T-cell (primary cell): ENCODE data around the gene DDX50. TPM values are rescaled to one million over a fixed set of nuclear protein-coding genes. Genes with fewer than 3 reads are reported as not detected.
"Not testable (repeated sequence)": the region's sequence is repeated elsewhere in the genome, so short reads cannot be mapped to it uniquely, and the experiment has no call there.

Experiments used
- ATAC-seq, 4 experiments: fragments of 200-7000 bp in 3 of 4; fragments of 150-1000 bp in 1 of 4; cut with Tn5 transposase; replicated peaks in 1 of 4; 1 replicate in 3 of 4; 2 replicates in 1 of 4; pipeline ENCODE4 v1.10.0; 2021; ENCODE audit warnings: moderate library complexity in 3 of 4, mild to moderate bottlenecking in 2 of 4, moderate number of reproducible peaks in 1 of 4
- CTCF ChIA-PET, 2 donors: fragments of 300-600 bp; sonication (Branson Sonifier 250); formaldehyde crosslinking; loops; one replicate each; lab custom pipeline; 2022; ENCODE audit warnings: antibody characterized with exemption in 2 of 2; lab: Charles Lee
- POLR2A ChIA-PET, 2 donors: fragments of 300-600 bp; sonication (Branson Sonifier 250); formaldehyde crosslinking; loops; one replicate each; lab custom pipeline; 2022; ENCODE audit warnings: antibody characterized with exemption in 2 of 2; lab: Charles Lee
- DNase-seq, 35 experiments: peaks; one replicate each; pipeline versions ENCODE4 v3.0.0 to v3.0.0-alpha.2; 2013 to 2023
- H3K27ac ChIP-seq: one replicate; pipeline ENCODE4 v1.5.1; 2013; ENCODE audit warnings: low read length
- H3K27me3 ChIP-seq, 2 experiments: replicated peaks in 1 of 2; 1 replicate in 1 of 2; 2 replicates in 1 of 2; pipeline versions ENCODE4 v1.6.1 to v1.7.0; 2013; ENCODE audit warnings: low read length in 1 of 2, mixed read lengths in 1 of 2; ENCODE audit not compliant: control insufficient read depth in 2 of 2, insufficient read depth in 2 of 2; ENCODE audit errors: extremely low read depth in 1 of 2
- H3K36me3 ChIP-seq, 2 donors: 1 replicate in 1 of 2; 2 replicates in 1 of 2; pipeline versions ENCODE4 v1.6.1 to v1.7.0; 2013; ENCODE audit warnings: low read length in 1 of 2; ENCODE audit not compliant: control insufficient read depth in 2 of 2, insufficient read depth in 1 of 2; ENCODE audit errors: extremely low read depth in 1 of 2
- H3K4me1 ChIP-seq, 2 experiments: 1 replicate in 1 of 2; 2 replicates in 1 of 2; pipeline versions ENCODE4 v1.6.1 to v1.7.0; 2013; ENCODE audit warnings: low read length in 2 of 2, mixed read lengths in 1 of 2; ENCODE audit not compliant: insufficient read depth in 2 of 2, control insufficient read depth in 1 of 2; ENCODE audit errors: extremely low read depth in 1 of 2
- H3K4me3 ChIP-seq, 2 donors: 1 replicate in 1 of 2; 2 replicates in 1 of 2; pipeline versions ENCODE4 v1.5.1 to v1.7.0; 2013; ENCODE audit warnings: mild to moderate bottlenecking in 2 of 2, low read length in 1 of 2, moderate library complexity in 1 of 2; ENCODE audit not compliant: control insufficient read depth in 1 of 2; ENCODE audit errors: extremely low read depth in 1 of 2
- H3K9me3 ChIP-seq: 2 replicates; pipeline ENCODE4 v1.7.0; 2013
- H3K27ac Mint-ChIP-seq, 2 donors: one replicate each; pipeline ENCODE4 v1.8.0; 2020 to 2021; ENCODE audit warnings: mild to moderate bottlenecking in 2 of 2, mixed read lengths in 2 of 2
- H3K27me3 Mint-ChIP-seq, 2 donors: one replicate each; pipeline ENCODE4 v1.8.0; 2021 to 2022; ENCODE audit warnings: mixed read lengths in 2 of 2
- H3K36me3 Mint-ChIP-seq: one replicate; pipeline ENCODE4 v1.8.0; 2021; ENCODE audit warnings: mixed read lengths
- H3K4me1 Mint-ChIP-seq, 3 donors: one replicate each; pipeline ENCODE4 v1.8.0; 2020 to 2022; ENCODE audit warnings: mixed read lengths in 3 of 3, mild to moderate bottlenecking in 1 of 3
- H3K4me3 Mint-ChIP-seq, 3 donors: one replicate each; pipeline ENCODE4 v1.8.0; 2020 to 2022; ENCODE audit warnings: mild to moderate bottlenecking in 3 of 3, mixed read lengths in 3 of 3, moderate library complexity in 3 of 3
- H3K9me3 Mint-ChIP-seq, 3 donors: one replicate each; pipeline ENCODE4 v1.8.0; 2020 to 2022; ENCODE audit warnings: mixed read lengths in 3 of 3
- WGBS: methylation state at CpG from one replicate; pipeline ENCODE4 v1.1.5; 2013; ENCODE audit warnings: missing lambda C conversion rate; ENCODE audit not compliant: insufficient coverage; 5-methylcytosine and 5-hydroxymethylcytosine counted together
- total RNA-seq, 35 experiments: library from RNA in 6 of 35; stranded (reverse) in 6 of 35; fragments of 120-200 nt in 1 of 35; gene quantifications; one replicate each; pipeline versions ENCODE4 v1.2.1 to v1.2.4 and lab custom pipeline; 2013 to 2026

The DDX50 gene
- total RNA-seq (10 to 100 TPM; 31.0 to 42.3 (median 40.8) TPM), total RNA-seq (lab: John Stamatoyannopoulos, UW) (61.2 to 123 (median 93.6) reads per million in 29 experiments)
- total RNA-seq (2013): 59.5 TPM

- Histone ChIP-seq H3K36me3 (peaks cover 0 to under 1% of the 10 kb centered on the region in 2 donors), H3K27ac (peak within 1 kb of the TSS; percentile 100), H3K9me3 (no peaks in the 10 kb centered on the region), H3K4me3 (peak within 1 kb of the TSS; percentile 86 to 100), H3K4me1 (peaks cover 11 to 37% of the 10 kb centered on the region in 2 experiments), H3K27me3 (no peaks in the 10 kb centered on the region)
- Mint-ChIP-seq H3K27me3 (no peaks in the 10 kb centered on the region), H3K4me1 (peaks cover 44 to 54% (median 48%) of the 10 kb centered on the region in 3 donors), H3K9me3 (no peaks in the 10 kb centered on the region), H3K4me3 (peak within 1 kb of the TSS; percentile 97 to 99 (median 98)), H3K36me3 (peaks cover 11% of the 10 kb centered on the region), H3K27ac (peak within 1 kb of the TSS; percentile 99)
- WGBS: 0% methylated on average over 39 of the region's 47 CpGs
- DNase-seq: peak; percentile 80 to 98 (median 94)
- ChIA-PET CTCF (interaction anchor here in 1 of 2 donors (0.6 to 1.1 kb wide), 3 partner anchors 29 to 507 kb away, joined by 3 to 6 read pairs (median 3); partner anchors contain the start of gene STOX1), POLR2A (interaction anchor here in 1 of 2 donors (0.9 kb wide), 1 partner anchor 54 kb away, joined by 3 read pairs; no protein-coding TSS in a partner anchor)
- ATAC-seq: peak; percentile 95 to 98 (median 97)
Measured at GRCh38 chr10:68901105-68901927, at the start of gene DDX50. Gene DDX50, plus strand, starts transcription at chr10:68901315. Its CDS starts 70 bp downstream, at chr10:68901385.

DNA sequence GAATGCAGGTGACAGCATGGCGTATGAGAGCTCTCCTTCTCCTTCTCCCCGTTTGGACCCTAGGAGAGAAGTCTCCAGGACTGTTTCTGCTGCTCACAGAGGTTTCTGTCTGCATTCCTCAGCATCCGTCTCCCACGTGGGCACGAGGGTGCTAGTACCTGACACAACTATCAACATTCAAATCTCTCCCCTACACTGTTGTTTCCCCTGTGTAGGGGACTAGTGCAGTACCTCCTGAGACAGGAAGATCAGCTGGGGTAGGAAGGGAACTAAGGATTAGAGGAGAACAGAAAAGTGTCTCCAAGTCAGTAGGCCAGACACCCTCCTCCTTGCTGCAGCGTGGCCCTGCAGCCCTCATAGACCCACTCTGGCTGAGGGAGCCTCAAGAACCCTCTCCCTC is 44.8 kb upstream of the DDX50 start:
- no peak for DNase-seq
- WGBS: 83% methylated on average over 1 of the region's 6 CpGs
- H3K9me3 ChIP-seq: no peaks in the 10 kb centered on the region
- H3K4me1 Mint-ChIP-seq: no peaks in the 10 kb centered on the region
- no peak overlapping the region for H3K4me3 ChIP-seq
- ATAC-seq: no peak
- H3K27me3 Mint-ChIP-seq: peaks cover 0 to 2% of the 10 kb centered on the region in 2 donors
- no peaks in the 10 kb centered on the region for H3K36me3 ChIP-seq
- ChIA-PET CTCF (no interaction called here), POLR2A (no interaction called here)
- no peak overlapping the region for H3K27ac ChIP-seq
- H3K27me3 ChIP-seq: peaks cover 0 to 8% of the 10 kb centered on the region in 2 experiments
- peaks cover 7 to 18% (median 12%) of the 10 kb centered on the region in 3 donors for H3K9me3 Mint-ChIP-seq
- peaks cover 3% of the 10 kb centered on the region for H3K36me3 Mint-ChIP-seq
- H3K27ac Mint-ChIP-seq: no peak overlapping the region
- no peak overlapping the region for H3K4me3 Mint-ChIP-seq
- H3K4me1 ChIP-seq: no peaks in the 10 kb centered on the region

DNA sequence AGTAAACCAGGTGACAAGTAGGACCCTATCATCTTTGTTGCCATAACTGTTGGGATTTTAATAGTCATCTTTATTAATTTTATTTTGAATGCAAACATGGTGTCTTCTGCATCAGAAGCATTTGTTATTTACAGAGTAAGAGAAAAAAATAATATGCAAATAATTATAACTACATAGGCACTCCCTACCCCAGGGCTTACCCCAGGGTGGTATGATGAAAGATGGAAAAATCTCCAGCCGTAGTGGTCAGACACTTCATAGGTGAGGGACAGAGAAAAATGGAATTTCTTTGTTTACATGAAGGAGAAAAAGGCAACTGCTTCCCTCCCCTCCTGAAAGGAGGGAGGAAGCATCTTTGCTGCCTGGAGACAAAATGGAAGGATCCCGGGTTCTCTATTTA is 44.1 kb upstream of the DDX50 start:
- Histone ChIP-seq H3K9me3 (no peaks in the 10 kb centered on the region), H3K36me3 (no peaks in the 10 kb centered on the region), H3K27me3 (peaks cover 0 to 8% of the 10 kb centered on the region in 2 experiments), H3K4me1 (no peaks in the 10 kb centered on the region), H3K27ac (no peak overlapping the region), H3K4me3 (no peak overlapping the region)
- no CpG with 5 or more reads among the region's 2 CpGs for WGBS
- peaks cover 0 to 2% of the 10 kb centered on the region in 2 donors for H3K27me3 Mint-ChIP-seq
- H3K9me3 Mint-ChIP-seq: peaks cover 7 to 25% (median 19%) of the 10 kb centered on the region in 3 donors
- H3K4me3 Mint-ChIP-seq: no peak overlapping the region
- no peaks in the 10 kb centered on the region for H3K4me1 Mint-ChIP-seq
- no peak for ATAC-seq
- DNase-seq: no peak
- POLR2A ChIA-PET: no interaction called here
- H3K36me3 Mint-ChIP-seq: peaks cover 3% of the 10 kb centered on the region
- CTCF ChIA-PET: no interaction called here
- H3K27ac Mint-ChIP-seq: no peak overlapping the region

GRCh38 chr10:68861253-68861652 is 39.9 kb upstream of the DDX50 start:
- no peaks in the 10 kb centered on the region for H3K36me3 ChIP-seq
- ATAC-seq (no peak), DNase-seq (no peak)
- POLR2A ChIA-PET: no interaction called here
- H3K9me3 ChIP-seq: no peaks in the 10 kb centered on the region
- no peak overlapping the region for H3K4me3 Mint-ChIP-seq
- H3K27me3 ChIP-seq: peaks cover 0 to 7% of the 10 kb centered on the region in 2 experiments
- no peaks in the 10 kb centered on the region for H3K4me1 Mint-ChIP-seq
- peaks cover 11 to 34% (median 26%) of the 10 kb centered on the region in 3 donors for H3K9me3 Mint-ChIP-seq
- 93% methylated on average over 3 of the region's 5 CpGs for WGBS
- H3K4me1 ChIP-seq: no peaks in the 10 kb centered on the region
- no peak overlapping the region for H3K4me3 ChIP-seq
- H3K27ac ChIP-seq: no peak overlapping the region
- H3K36me3 Mint-ChIP-seq: peaks cover 3% of the 10 kb centered on the region
- CTCF ChIA-PET: no interaction called here
- H3K27me3 Mint-ChIP-seq: peaks cover 0 to 2% of the 10 kb centered on the region in 2 donors
- no peak overlapping the region for H3K27ac Mint-ChIP-seq

DNA sequence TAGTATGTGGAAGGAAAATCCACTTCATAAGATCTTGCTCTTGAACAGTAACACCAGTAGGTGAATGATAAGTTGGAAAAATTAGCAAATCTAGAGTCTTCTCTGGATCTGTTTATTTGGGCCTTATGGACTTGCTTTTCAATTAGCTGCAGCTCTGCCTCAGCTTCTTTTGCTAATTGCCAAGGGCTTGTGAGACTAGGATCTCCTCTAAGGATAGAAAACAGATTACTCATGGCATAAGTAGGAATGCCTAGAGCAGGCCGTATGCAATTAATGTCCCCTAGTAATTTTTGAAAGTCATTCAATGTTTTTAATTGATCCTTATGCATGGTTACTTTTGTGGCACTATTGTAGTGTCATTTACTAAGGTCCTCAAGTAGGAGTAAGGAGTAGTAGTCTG is 36.5 kb upstream of the DDX50 start:
- H3K27me3 Mint-ChIP-seq: no peaks in the 10 kb centered on the region
- H3K4me1 ChIP-seq: no peaks in the 10 kb centered on the region
- no peak for ATAC-seq
- no peak overlapping the region for H3K27ac ChIP-seq
- no peak overlapping the region for H3K4me3 Mint-ChIP-seq
- H3K9me3 ChIP-seq: no peaks in the 10 kb centered on the region
- WGBS: 86% methylated on average over 1 of the region's 1 CpG
- H3K27me3 ChIP-seq: no peaks in the 10 kb centered on the region
- H3K36me3 Mint-ChIP-seq: peaks cover 3% of the 10 kb centered on the region
- POLR2A ChIA-PET: no interaction called here
- no peak overlapping the region for H3K27ac Mint-ChIP-seq
- CTCF ChIA-PET: interaction anchor here in 1 of 2 donors (0.6 kb wide), 1 partner anchor 35 kb away, joined by 4 read pairs; no protein-coding TSS in a partner anchor
- peaks cover 16 to 33% (median 26%) of the 10 kb centered on the region in 3 donors for H3K9me3 Mint-ChIP-seq
- H3K4me3 ChIP-seq: no peak overlapping the region
- H3K4me1 Mint-ChIP-seq: no peaks in the 10 kb centered on the region
- no peak for DNase-seq
- H3K36me3 ChIP-seq: no peaks in the 10 kb centered on the region

DNA sequence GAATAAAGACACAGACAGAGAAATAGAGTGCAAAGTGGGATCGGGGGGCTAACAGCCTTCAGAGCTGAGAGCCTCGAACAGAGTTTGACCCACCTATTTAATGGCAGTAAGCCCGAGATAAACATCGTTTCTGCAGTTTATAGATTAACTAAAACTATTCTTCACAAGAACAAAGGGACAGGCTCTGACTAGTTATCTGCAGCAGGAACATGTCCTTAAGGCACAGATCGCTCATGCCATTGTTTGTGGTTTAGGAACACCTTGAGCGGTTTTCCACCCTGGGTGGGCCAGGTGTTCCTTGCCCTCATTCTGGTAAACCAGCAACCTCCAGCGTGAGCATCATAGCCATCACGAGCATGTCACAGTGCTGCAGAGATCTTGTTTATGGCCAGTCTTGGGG is 32.9 kb upstream of the DDX50 start:
- H3K27me3 ChIP-seq, H3K4me3 ChIP-seq, H3K27me3 Mint-ChIP-seq, H3K27ac Mint-ChIP-seq, H3K36me3 ChIP-seq, H3K9me3 Mint-ChIP-seq, DNase-seq, H3K27ac ChIP-seq, H3K4me1 Mint-ChIP-seq, POLR2A ChIA-PET, H3K36me3 Mint-ChIP-seq, H3K4me1 ChIP-seq, ATAC-seq, H3K9me3 ChIP-seq, CTCF ChIA-PET, H3K4me3 Mint-ChIP-seq: not testable (repeated sequence)
- 100% methylated on average over 3 of the region's 8 CpGs for WGBS
